Ovary (tissue), 3 donors: Measurements from ENCODE around the gene NECAB2.

Experiments used
- CTCF ChIP-seq, 3 donors: fragments of 450-650 bp in 2 of 3; fragments of 200-600 bp in 1 of 3; IDR thresholded peaks; one replicate each; pipeline versions ENCODE4 v1.5.1 to v1.8.0; 2016 to 2022; ENCODE audit warnings: antibody characterized with exemption in 3 of 3, mild to moderate bottlenecking in 1 of 3
- EP300 ChIP-seq: sonication (generic); formaldehyde crosslinking; IDR thresholded peaks from one replicate; pipeline ENCODE4 v1.6.1; 2017; ENCODE audit warnings: antibody characterized with exemption
- POLR2A ChIP-seq: fragments of 450-650 bp; IDR thresholded peaks from one replicate; pipeline ENCODE4 v1.6.1; 2017; ENCODE audit warnings: antibody characterized with exemption, mild to moderate bottlenecking, moderate library complexity
- donor health status: DM: no; HTN: no; CAD: no.

GRCh38 chr16:84033251-84034195 lies 65.5 kb downstream of the NECAB2 start:
- TF ChIP-seq EP300 = no peak
- TF ChIP-seq CTCF (IDR thresholded peaks at IDR 0.05) = no peak
- no peak for TF ChIP-seq POLR2A
